Activated CD4-positive, alpha-beta T cell treated with anti-CD3 and anti-CD28 coated beads, Interleukin-2, amount 10 ng/mL, durations not matched to agents 24 days and 14 days (primary cell): ENCODE data around the gene KCNJ6. TPM values are rescaled to one million over a fixed set of nuclear protein-coding genes. Genes with fewer than 3 reads are reported as not detected.

Source experiments
- DNase-seq: peaks from one replicate; pipeline ENCODE4 v3.0.0; 2022
- H3K27ac Mint-ChIP-seq: one replicate; pipeline ENCODE4 v1.8.0; 2022; ENCODE audit warnings: mild to moderate bottlenecking, mixed read lengths
- H3K27me3 Mint-ChIP-seq: one replicate; pipeline ENCODE4 v1.8.0; 2022; ENCODE audit warnings: mixed read lengths
- H3K36me3 Mint-ChIP-seq: one replicate; pipeline ENCODE4 v1.8.0; 2022; ENCODE audit warnings: low read depth, mild to moderate bottlenecking, mixed read lengths
- H3K4me1 Mint-ChIP-seq: one replicate; pipeline ENCODE4 v1.8.0; 2021; ENCODE audit warnings: mixed read lengths
- H3K4me3 Mint-ChIP-seq: one replicate; pipeline ENCODE4 v1.8.0; 2022; ENCODE audit warnings: mild to moderate bottlenecking, moderate library complexity, mixed read lengths
- H3K9me3 Mint-ChIP-seq: one replicate; pipeline ENCODE4 v1.8.0; 2021; ENCODE audit warnings: mixed read lengths
- intact Hi-C: fragments of 100-400 bp; cut with micrococcal nuclease; formaldehyde crosslinking; loops from one replicate; pipeline ENCODE4 v1.15.1; 2023
- total RNA-seq: library from RNA; stranded (reverse); gene quantifications from 2 replicates; pipeline ENCODE4 v1.2.3, GENCODE V29; 2022

Gene KCNJ6
- total RNA-seq, 1 donor from 2014 or later: not detected

GRCh38 chr21:37805266-37805665 lies 111.0 kb downstream of the KCNJ6 start:
- H3K27me3 Mint-ChIP-seq: peaks cover 3% of the 10 kb centered on the region

GRCh38 chr21:37804001-37804400 lies 112.3 kb downstream of the KCNJ6 start:
- Mint-ChIP-seq H3K36me3 (no peaks in the 10 kb centered on the region), H3K4me1 (no peaks in the 10 kb centered on the region), H3K27ac (no peak overlapping the region), H3K27me3 (peaks cover 5% of the 10 kb centered on the region), H3K4me3 (no peak overlapping the region), H3K9me3 (no peaks in the 10 kb centered on the region)
- no peak for DNase-seq
- intact Hi-C loops: no loop called here

More at GRCh38 chr21:37805266-37805665, 111.0 kb downstream of the KCNJ6 start:
- no peak overlapping the region for H3K27ac Mint-ChIP-seq
- no peak for DNase-seq
- H3K36me3 Mint-ChIP-seq: no peaks in the 10 kb centered on the region
- H3K9me3 Mint-ChIP-seq: no peaks in the 10 kb centered on the region
- intact Hi-C loops: no loop called here
- H3K4me3 Mint-ChIP-seq: no peak overlapping the region
- H3K4me1 Mint-ChIP-seq: no peaks in the 10 kb centered on the region

- Mint-ChIP-seq H3K4me1 (no peaks in the 10 kb centered on the region), H3K4me3 (no peak overlapping the region), H3K9me3 (no peaks in the 10 kb centered on the region), H3K36me3 (no peaks in the 10 kb centered on the region), H3K27ac (no peak overlapping the region), H3K27me3 (peaks cover 6% of the 10 kb centered on the region)
- intact Hi-C loops: no loop called here
- DNase-seq: no peak
These were observed 113.1 kb downstream of the KCNJ6 start for GRCh38 chr21:37803101-37803651.

GRCh38 chr21:37800456-37801061 lies 115.7 kb downstream of the KCNJ6 start:
- Mint-ChIP-seq H3K4me1 (no peaks in the 10 kb centered on the region), H3K27ac (no peak overlapping the region), H3K36me3 (no peaks in the 10 kb centered on the region), H3K27me3 (peaks cover 6% of the 10 kb centered on the region), H3K4me3 (no peak overlapping the region), H3K9me3 (no peaks in the 10 kb centered on the region)
- DNase-seq: no peak
- intact Hi-C loops: no loop called here

GRCh38 chr21:37800057-37800455 lies 116.2 kb downstream of the KCNJ6 start:
- no peak overlapping the region for H3K27ac Mint-ChIP-seq
- intact Hi-C loops: no loop called here
- H3K9me3 Mint-ChIP-seq: no peaks in the 10 kb centered on the region
- peaks cover 6% of the 10 kb centered on the region for H3K27me3 Mint-ChIP-seq
- H3K4me1 Mint-ChIP-seq: no peaks in the 10 kb centered on the region
- DNase-seq: no peak
- H3K36me3 Mint-ChIP-seq: no peaks in the 10 kb centered on the region
- H3K4me3 Mint-ChIP-seq: no peak overlapping the region

- peak; percentile 35 for DNase-seq
- H3K4me3 Mint-ChIP-seq: no peak overlapping the region
- no peaks in the 10 kb centered on the region for H3K4me1 Mint-ChIP-seq
- H3K27me3 Mint-ChIP-seq: peaks cover 6% of the 10 kb centered on the region
- intact Hi-C loops: no loop called here
- H3K9me3 Mint-ChIP-seq: no peaks in the 10 kb centered on the region
- no peak overlapping the region for H3K27ac Mint-ChIP-seq
- H3K36me3 Mint-ChIP-seq: no peaks in the 10 kb centered on the region
These were observed 116.8 kb downstream of the KCNJ6 start for GRCh38 chr21:37799211-37800056.

GRCh38 chr21:37797403-37797802 lies 118.9 kb downstream of the KCNJ6 start:
- no peaks in the 10 kb centered on the region for H3K36me3 Mint-ChIP-seq
- no peak overlapping the region for H3K4me3 Mint-ChIP-seq
- no peak for DNase-seq
- H3K27me3 Mint-ChIP-seq: peaks cover 6% of the 10 kb centered on the region
- H3K4me1 Mint-ChIP-seq: no peaks in the 10 kb centered on the region
- no peak overlapping the region for H3K27ac Mint-ChIP-seq
- H3K9me3 Mint-ChIP-seq: no peaks in the 10 kb centered on the region
- intact Hi-C loops: no loop called here

- Mint-ChIP-seq H3K4me1 (no peaks in the 10 kb centered on the region), H3K36me3 (no peaks in the 10 kb centered on the region), H3K9me3 (no peaks in the 10 kb centered on the region), H3K27me3 (peaks cover 6% of the 10 kb centered on the region), H3K4me3 (no peak overlapping the region), H3K27ac (no peak overlapping the region)
- intact Hi-C loops: no loop called here
- no peak for DNase-seq
These were observed 120.2 kb downstream of the KCNJ6 start for GRCh38 chr21:37796011-37796410.

GRCh38 chr21:37793660-37794059 lies 122.6 kb downstream of the KCNJ6 start:
- Mint-ChIP-seq H3K9me3 (no peaks in the 10 kb centered on the region), H3K4me3 (no peak overlapping the region), H3K27me3 (no peaks in the 10 kb centered on the region), H3K4me1 (no peaks in the 10 kb centered on the region), H3K36me3 (no peaks in the 10 kb centered on the region), H3K27ac (no peak overlapping the region)
- no peak for DNase-seq
- intact Hi-C loops: no loop called here

GRCh38 chr21:37792046-37792445 lies 124.2 kb downstream of the KCNJ6 start:
- no peak for DNase-seq
- H3K27me3 Mint-ChIP-seq: no peaks in the 10 kb centered on the region
- H3K4me3 Mint-ChIP-seq: no peak overlapping the region
- H3K36me3 Mint-ChIP-seq: no peaks in the 10 kb centered on the region
- H3K4me1 Mint-ChIP-seq: no peaks in the 10 kb centered on the region
- intact Hi-C loops: no loop called here
- H3K9me3 Mint-ChIP-seq: no peaks in the 10 kb centered on the region
- H3K27ac Mint-ChIP-seq: no peak overlapping the region

GRCh38 chr21:37790905-37791304 lies 125.4 kb downstream of the KCNJ6 start:
- Mint-ChIP-seq H3K27me3 (no peaks in the 10 kb centered on the region), H3K4me3 (no peak overlapping the region), H3K4me1 (no peaks in the 10 kb centered on the region), H3K36me3 (no peaks in the 10 kb centered on the region), H3K27ac (no peak overlapping the region), H3K9me3 (no peaks in the 10 kb centered on the region)
- DNase-seq: no peak
- intact Hi-C loops: no loop called here

- no peaks in the 10 kb centered on the region for H3K36me3 Mint-ChIP-seq
- H3K9me3 Mint-ChIP-seq: no peaks in the 10 kb centered on the region
- no peak for DNase-seq
- H3K27ac Mint-ChIP-seq: no peak overlapping the region
- intact Hi-C loops: no loop called here
- no peak overlapping the region for H3K4me3 Mint-ChIP-seq
- H3K27me3 Mint-ChIP-seq: no peaks in the 10 kb centered on the region
- H3K4me1 Mint-ChIP-seq: no peaks in the 10 kb centered on the region
These were observed 127.8 kb downstream of the KCNJ6 start for GRCh38 chr21:37788503-37788902.

GRCh38 chr21:37787456-37787855 lies 128.8 kb downstream of the KCNJ6 start:
- Mint-ChIP-seq H3K9me3 (no peaks in the 10 kb centered on the region), H3K4me3 (no peak overlapping the region), H3K27ac (no peak overlapping the region), H3K27me3 (no peaks in the 10 kb centered on the region), H3K36me3 (no peaks in the 10 kb centered on the region), H3K4me1 (no peaks in the 10 kb centered on the region)
- no peak for DNase-seq
- intact Hi-C loops: no loop called here

- DNase-seq: no peak
- no peak overlapping the region for H3K4me3 Mint-ChIP-seq
These were observed 131.5 kb downstream of the KCNJ6 start for GRCh38 chr21:37784591-37785318.

More at GRCh38 chr21:37784591-37785318, 131.5 kb downstream of the KCNJ6 start:
- Mint-ChIP-seq H3K27ac (no peak overlapping the region), H3K9me3 (no peaks in the 10 kb centered on the region), H3K27me3 (no peaks in the 10 kb centered on the region), H3K36me3 (no peaks in the 10 kb centered on the region), H3K4me1 (no peaks in the 10 kb centered on the region)
- intact Hi-C loops: no loop called here
